K562 (cell line): ENCODE measurements around the gene CMBL. TPM values are rescaled to one million over a fixed set of nuclear protein-coding genes. Genes with fewer than 3 reads are reported as not detected.

Source experiments
- ATAC-seq: fragments of 200-7000 bp; cut with Tn5 transposase; 3 replicates; pipeline ENCODE4 v1.9.1; 2020; ENCODE audit warnings: moderate library complexity
- BruUV-seq: library from RNA; stranded (reverse); fragments of 400-500 nt; replicated peaks from 2 replicates; lab custom pipeline; 2021; lab: Mats Ljungman, UMichigan
- CTCF ChIA-PET: fragments of 300-600 bp; formaldehyde crosslinking; extraction: SDS; loops from one replicate; lab custom pipeline; 2021; ENCODE audit warnings: low intra/inter-chr PET ratio; lab: Yijun Ruan, JAX
- POLR2A ChIA-PET: fragments of 300-600, 350-650 bp; sonication (Branson Sonifier 250); formaldehyde crosslinking; extraction: SDS; loops from one replicate; lab custom pipeline; 2021; ENCODE audit warnings: antibody characterized with exemption, inconsistent platforms; lab: Yijun Ruan, JAX
- DNase-seq, 4 experiments: peaks; one replicate each; pipeline versions ENCODE4 v3.0.0 to v3.0.0-alpha.2; 2011 to 2018; ENCODE audit warnings: low spot score in 3 of 4, mixed read lengths in 3 of 4; ENCODE audit errors: extremely low read depth in 1 of 4
- FAIRE-seq: peaks from 2 replicates; lab custom pipeline; 2011; peaks lifted over from hg19 to GRCh38; lab: Jason Lieb, UNC
- H2AFZ ChIP-seq: 2 replicates; pipeline ENCODE4 v1.6.0; 2011; ENCODE audit warnings: low read depth, low read length, control low read depth, inconsistent platforms
- H3K27ac ChIP-seq: fragments of 200-600 bp; 3 replicates; pipeline ENCODE4 v1.8.0; 2011; ENCODE audit warnings: low read depth, mild to moderate bottlenecking, control low read depth, inconsistent platforms, low read length, moderate library complexity, mixed read lengths; ENCODE audit errors: extremely low read depth
- H3K27me3 ChIP-seq, 2 experiments: fragments of 300-600 bp in 1 of 2; 2 replicates in 1 of 2; 3 replicates in 1 of 2; pipeline versions ENCODE4 v1.6.0 to v1.8.0; 2011; ENCODE audit warnings: inconsistent platforms in 2 of 2, low read length in 2 of 2, mild to moderate bottlenecking in 1 of 2, mixed read lengths in 1 of 2, moderate library complexity in 1 of 2; ENCODE audit not compliant: control insufficient read depth in 2 of 2, insufficient read depth in 2 of 2
- H3K36me3 ChIP-seq: fragments of 300-600 bp; 3 replicates; pipeline ENCODE4 v1.8.0; 2011; ENCODE audit warnings: mild to moderate bottlenecking, low read length, inconsistent platforms; ENCODE audit not compliant: control insufficient read depth, insufficient read depth
- H3K4me1 ChIP-seq, 2 experiments: fragments of 200-600 bp in 1 of 2; replicated peaks in 1 of 2; 2 replicates in 1 of 2; 3 replicates in 1 of 2; pipeline versions ENCODE4 v1.5.1 to v1.8.0; 2011; ENCODE audit warnings: inconsistent platforms in 2 of 2, low read length in 2 of 2, mild to moderate bottlenecking in 1 of 2, mixed read lengths in 1 of 2, moderate library complexity in 1 of 2; ENCODE audit not compliant: control insufficient read depth in 2 of 2, insufficient read depth in 2 of 2
- H3K4me2 ChIP-seq: 2 replicates; pipeline ENCODE4 v1.6.1; 2011; ENCODE audit warnings: low read length, control low read depth, inconsistent platforms, mixed read lengths; ENCODE audit not compliant: insufficient read depth
- H3K4me3 ChIP-seq: fragments of 200-600 bp; sonication (generic), shearing (Covaris generic); 2 replicates; pipeline ENCODE4 v1.5.1; 2016; ENCODE audit warnings: control low read depth, inconsistent platforms
- H3K79me2 ChIP-seq: fragments of 200-600 bp; 3 replicates; pipeline ENCODE4 v1.8.0; 2011; ENCODE audit warnings: low read length, inconsistent platforms; ENCODE audit not compliant: control insufficient read depth, insufficient read depth
- H3K9ac ChIP-seq, 2 experiments: 2 replicates each; pipeline versions ENCODE4 v1.6.0 to v1.6.1; 2011; ENCODE audit warnings: low read depth in 2 of 2, low read length in 2 of 2, control low read depth in 1 of 2, inconsistent platforms in 1 of 2, mild to moderate bottlenecking in 1 of 2, mixed read lengths in 1 of 2; ENCODE audit not compliant: insufficient read depth in 1 of 2
- H3K9me1 ChIP-seq: one replicate; pipeline ENCODE4 v1.6.0; 2011; ENCODE audit warnings: inconsistent platforms, mild to moderate bottlenecking, low read length, moderate library complexity; ENCODE audit not compliant: control insufficient read depth, insufficient read depth
- H3K9me3 ChIP-seq: replicated peaks from 2 replicates; pipeline ENCODE4 v1.5.1; 2011; ENCODE audit warnings: low read depth, low read length, inconsistent platforms; ENCODE audit not compliant: control insufficient read depth, insufficient read depth
- H4K20me1 ChIP-seq: replicated peaks from 2 replicates; pipeline ENCODE4 v1.6.1; 2011; ENCODE audit warnings: low read length, inconsistent platforms, mixed read lengths; ENCODE audit not compliant: control insufficient read depth, insufficient read depth
- ARID1B ChIP-seq: fragments of 450-650 bp; IDR thresholded peaks from 2 replicates; pipeline ENCODE4 v1.6.1; 2016; ENCODE audit warnings: antibody characterized with exemption, mild to moderate bottlenecking, inconsistent platforms
- CTBP1 ChIP-seq: fragments of 450-650 bp; IDR thresholded peaks from 2 replicates; pipeline ENCODE4 v1.6.1; 2016; ENCODE audit warnings: borderline replicate concordance
- SMAD4 ChIP-seq: fragments of 250-450 bp; sonication (Bioruptor Pico); conservative IDR thresholded peaks from 2 replicates; pipeline ENCODE4 v1.8.0; 2021; ENCODE audit warnings: inconsistent platforms, mild to moderate bottlenecking, moderate library complexity
- SMARCB1 ChIP-seq: IDR thresholded peaks from 2 replicates; pipeline ENCODE4 v1.6.1; 2011; ENCODE audit warnings: improper control_type of control experiment, low read depth; ENCODE audit not compliant: insufficient read length
- SPI1 ChIP-seq: IDR thresholded peaks from 2 replicates; pipeline ENCODE4 v1.6.1; 2011; ENCODE audit warnings: low read depth, low read length, control low read depth, borderline replicate concordance
- WGBS: fragments of 100-300 bp; shearing (Covaris generic); methylation state at CpG from one replicate; pipeline ENCODE4 v1.1.6; 2016; ENCODE audit warnings: low coverage, mixed read lengths; ENCODE audit not compliant: insufficient coverage; ENCODE audit errors: missing lambda C conversion rate; 5-methylcytosine and 5-hydroxymethylcytosine counted together
- in situ Hi-C: fragments of 300-500 bp; cut with MboI; formaldehyde crosslinking; loops from 4 replicates; pipeline ENCODE4 v1.15.0; 2018; ENCODE audit warnings: inconsistent platforms, mixed read lengths
- intact Hi-C: fragments of 100-400 bp; cut with micrococcal nuclease; formaldehyde crosslinking; loops from 2 replicates; pipeline ENCODE4 v1.14.2; 2022
- polyA plus RNA-seq, 8 experiments: library from polyadenylated mRNA; depleted of rRNA in 4 of 8; stranded (reverse) in 5 of 8; unstranded in 3 of 8; fragments of >200 nt; fragmentation: Nextera tagmentation in 2 of 8; fragmentation: Illumina TruSeq in 1 of 8; extraction: Ambion mirVana in 2 of 8; extraction: Trizol in 1 of 8; gene quantifications; 2 replicates each; pipeline versions ENCODE4 v1.2.1 to v1.2.3, GENCODE V29; 2011 to 2014; ENCODE audit warnings: inconsistent platforms in 1 of 8, missing spikeins in 1 of 8
- total RNA-seq, 7 experiments: library from RNA; depleted of rRNA in 6 of 7; stranded (reverse); fragments of >200 nt in 6 of 7; fragmentation: Illumina TruSeq in 2 of 7; extraction: Trizol in 2 of 7; gene quantifications; 2 replicates each; pipeline versions ENCODE4 v1.2.1 to v1.2.3, GENCODE V29; 2011 to 2021; ENCODE audit warnings: low replicate concordance in 1 of 7
- TF ChIP-seq, protein P1 (sequence below): fragments of 450-650 bp; IDR thresholded peaks from 2 replicates; pipeline ENCODE4 v1.6.1; 2017; ENCODE audit warnings: mild to moderate bottlenecking, moderate library complexity
- TF ChIP-seq, protein P2 (sequence below): IDR thresholded peaks from 2 replicates; pipeline ENCODE4 v1.6.1; 2012; ENCODE audit warnings: low read depth, low read length, improper control_type of control experiment, borderline replicate concordance
- TF ChIP-seq, protein P3 (sequence below): fragments of 450-650 bp; IDR thresholded peaks from 2 replicates; pipeline ENCODE4 v1.6.1; 2018; ENCODE audit not compliant: partially characterized antibody
- TF ChIP-seq, protein P4 (sequence below), 3 experiments: IDR thresholded peaks in 2 of 3; conservative IDR thresholded peaks in 1 of 3; 2 replicates each; pipeline ENCODE4 v1.5.1; 2011 to 2012; ENCODE audit warnings: low read length in 3 of 3, mild to moderate bottlenecking in 3 of 3, control low read depth in 2 of 3, improper control_type of control experiment in 1 of 3, inconsistent platforms in 1 of 3, low read depth in 1 of 3, mixed read lengths in 1 of 3, moderate library complexity in 1 of 3; ENCODE audit not compliant: insufficient read depth in 2 of 3

CMBL gene
- total and polyA plus RNA-seq, 9 of the 15 experiments (the other 6 are each of a cell fraction or from before 2014, with no cell fraction given): 22.6 to 192 (median 71.1) TPM

DNA sequence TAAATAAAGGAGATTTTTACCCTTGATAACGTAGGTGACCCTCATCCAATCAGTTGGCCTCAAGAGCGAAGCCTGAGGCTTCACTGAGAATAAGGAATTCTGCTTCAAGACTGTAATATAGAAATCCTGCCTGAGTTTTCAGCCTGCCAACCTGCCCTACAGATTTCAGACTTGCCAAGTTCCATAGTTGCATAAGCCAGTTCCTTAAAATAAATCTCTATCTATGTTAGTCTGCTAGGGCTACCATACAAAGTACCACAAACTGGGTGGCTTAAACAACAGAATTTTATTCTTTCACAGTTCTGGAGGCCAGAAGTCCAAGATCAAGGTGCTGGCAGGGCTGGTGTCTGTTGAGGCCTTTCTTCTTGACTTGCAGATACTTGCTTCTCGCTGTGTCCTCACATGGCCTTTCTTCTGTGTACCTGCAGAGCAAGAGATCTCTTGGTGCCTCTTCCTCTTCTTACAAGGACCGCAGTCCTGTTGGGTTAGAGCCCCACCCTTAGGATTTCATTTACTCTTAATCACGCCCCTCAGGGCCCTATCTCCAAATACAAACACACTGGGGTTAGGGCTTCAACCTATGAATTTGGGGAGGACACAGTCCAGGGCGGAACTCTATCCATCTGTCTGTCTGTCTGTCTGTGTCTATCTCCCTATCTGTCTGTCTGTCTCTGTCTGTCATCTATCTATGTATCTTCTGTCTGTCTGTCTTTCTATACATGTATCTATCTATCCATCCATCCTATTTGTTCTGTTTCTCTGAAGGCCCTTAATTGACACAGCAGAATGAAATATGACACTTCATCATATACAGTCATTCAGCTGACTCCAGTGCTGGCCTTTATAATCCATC is 17.0 kb upstream of the CMBL start:
- FAIRE-seq (peak; percentile 60), DNase-seq (peak in 3 of 4 experiments; percentile 49 to 55 (median 51)), ATAC-seq (peak; percentile 40)
- Histone ChIP-seq H3K4me2 (no peak overlapping the region), H3K79me2 (no peaks in the 10 kb centered on the region), H3K27me3 (no peaks in the 10 kb centered on the region), H3K4me3 (no peak overlapping the region), H3K36me3 (no peaks in the 10 kb centered on the region), H3K9me1 (no peaks in the 10 kb centered on the region), H3K27ac (no peak overlapping the region), H3K9me3 (no peaks in the 10 kb centered on the region), H4K20me1 (no peaks in the 10 kb centered on the region), H3K9ac (no peak overlapping the region; a peak in 1 of 4 replicates), H2AFZ (peak overlapping the region; percentile 22; the same call in 1 of the 2 replicates), H3K4me1 (peaks cover 31 to 32% of the 10 kb centered on the region in 2 experiments)
- intact Hi-C loops: no loop called here
- 27% methylated on average over 6 of the region's 6 CpGs for WGBS
- ChIA-PET CTCF (interaction anchor here (0.7 kb wide), 1 partner anchor 28 kb away, joined by 4 read pairs; no protein-coding TSS in a partner anchor), POLR2A (interaction anchor here (1.0 to 1.8 kb wide), 8 partner anchors 8 to 74 kb away, joined by 3 to 9 read pairs (median 4); partner anchors contain the start of genes CCT5 and MARCHF6)
- in situ Hi-C loops: no loop called here
- BruUV-seq: no TSS peak
- peak; percentile 83 for TF ChIP-seq SMAD4 (CRISPR knock-in tag)
- no peak for TF ChIP-seq SMARCB1
- TF ChIP-seq, protein P1, sequence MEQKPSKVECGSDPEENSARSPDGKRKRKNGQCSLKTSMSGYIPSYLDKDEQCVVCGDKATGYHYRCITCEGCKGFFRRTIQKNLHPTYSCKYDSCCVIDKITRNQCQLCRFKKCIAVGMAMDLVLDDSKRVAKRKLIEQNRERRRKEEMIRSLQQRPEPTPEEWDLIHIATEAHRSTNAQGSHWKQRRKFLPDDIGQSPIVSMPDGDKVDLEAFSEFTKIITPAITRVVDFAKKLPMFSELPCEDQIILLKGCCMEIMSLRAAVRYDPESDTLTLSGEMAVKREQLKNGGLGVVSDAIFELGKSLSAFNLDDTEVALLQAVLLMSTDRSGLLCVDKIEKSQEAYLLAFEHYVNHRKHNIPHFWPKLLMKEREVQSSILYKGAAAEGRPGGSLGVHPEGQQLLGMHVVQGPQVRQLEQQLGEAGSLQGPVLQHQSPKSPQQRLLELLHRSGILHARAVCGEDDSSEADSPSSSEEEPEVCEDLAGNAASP: peak; percentile 48; the same call in 1 of the 2 replicates
- TF ChIP-seq SPI1: peak; percentile 71; the same call in 1 of the 2 replicates
- TF ChIP-seq, protein P2, sequence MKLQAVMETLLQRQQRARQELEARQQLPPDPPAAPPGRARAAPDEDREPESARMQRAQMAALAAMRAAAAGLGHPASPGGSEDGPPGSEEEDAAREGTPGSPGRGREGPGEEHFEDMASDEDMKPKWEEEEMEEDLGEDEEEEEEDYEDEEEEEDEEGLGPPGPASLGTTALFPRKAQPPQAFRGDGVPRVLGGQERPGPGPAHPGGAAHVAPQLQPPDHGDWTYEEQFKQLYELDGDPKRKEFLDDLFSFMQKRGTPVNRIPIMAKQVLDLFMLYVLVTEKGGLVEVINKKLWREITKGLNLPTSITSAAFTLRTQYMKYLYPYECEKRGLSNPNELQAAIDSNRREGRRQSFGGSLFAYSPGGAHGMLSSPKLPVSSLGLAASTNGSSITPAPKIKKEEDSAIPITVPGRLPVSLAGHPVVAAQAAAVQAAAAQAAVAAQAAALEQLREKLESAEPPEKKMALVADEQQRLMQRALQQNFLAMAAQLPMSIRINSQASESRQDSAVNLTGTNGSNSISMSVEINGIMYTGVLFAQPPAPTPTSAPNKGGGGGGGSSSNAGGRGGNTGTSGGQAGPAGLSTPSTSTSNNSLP: 0 out of 2 replicates have a peak, but pooled peaks have one; percentile 30
- TF ChIP-seq, protein P3, sequence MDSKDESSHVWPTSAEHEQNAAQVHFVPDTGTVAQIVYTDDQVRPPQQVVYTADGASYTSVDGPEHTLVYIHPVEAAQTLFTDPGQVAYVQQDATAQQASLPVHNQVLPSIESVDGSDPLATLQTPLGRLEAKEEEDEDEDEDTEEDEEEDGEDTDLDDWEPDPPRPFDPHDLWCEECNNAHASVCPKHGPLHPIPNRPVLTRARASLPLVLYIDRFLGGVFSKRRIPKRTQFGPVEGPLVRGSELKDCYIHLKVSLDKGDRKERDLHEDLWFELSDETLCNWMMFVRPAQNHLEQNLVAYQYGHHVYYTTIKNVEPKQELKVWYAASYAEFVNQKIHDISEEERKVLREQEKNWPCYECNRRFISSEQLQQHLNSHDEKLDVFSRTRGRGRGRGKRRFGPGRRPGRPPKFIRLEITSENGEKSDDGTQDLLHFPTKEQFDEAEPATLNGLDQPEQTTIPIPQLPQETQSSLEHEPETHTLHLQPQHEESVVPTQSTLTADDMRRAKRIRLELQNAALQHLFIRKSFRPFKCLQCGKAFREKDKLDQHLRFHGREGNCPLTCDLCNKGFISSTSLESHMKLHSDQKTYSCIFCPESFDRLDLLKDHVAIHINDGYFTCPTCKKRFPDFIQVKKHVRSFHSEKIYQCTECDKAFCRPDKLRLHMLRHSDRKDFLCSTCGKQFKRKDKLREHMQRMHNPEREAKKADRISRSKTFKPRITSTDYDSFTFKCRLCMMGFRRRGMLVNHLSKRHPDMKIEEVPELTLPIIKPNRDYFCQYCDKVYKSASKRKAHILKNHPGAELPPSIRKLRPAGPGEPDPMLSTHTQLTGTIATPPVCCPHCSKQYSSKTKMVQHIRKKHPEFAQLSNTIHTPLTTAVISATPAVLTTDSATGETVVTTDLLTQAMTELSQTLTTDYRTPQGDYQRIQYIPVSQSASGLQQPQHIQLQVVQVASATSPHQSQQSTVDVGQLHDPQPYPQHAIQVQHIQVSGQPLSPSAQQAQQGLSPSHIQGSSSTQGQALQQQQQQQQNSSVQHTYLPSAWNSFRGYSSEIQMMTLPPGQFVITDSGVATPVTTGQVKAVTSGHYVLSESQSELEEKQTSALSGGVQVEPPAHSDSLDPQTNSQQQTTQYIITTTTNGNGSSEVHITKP: no peak
- TF ChIP-seq ARID1B: 0 out of 2 replicates have a peak, but pooled peaks have one; percentile 20
- TF ChIP-seq, protein P4, sequence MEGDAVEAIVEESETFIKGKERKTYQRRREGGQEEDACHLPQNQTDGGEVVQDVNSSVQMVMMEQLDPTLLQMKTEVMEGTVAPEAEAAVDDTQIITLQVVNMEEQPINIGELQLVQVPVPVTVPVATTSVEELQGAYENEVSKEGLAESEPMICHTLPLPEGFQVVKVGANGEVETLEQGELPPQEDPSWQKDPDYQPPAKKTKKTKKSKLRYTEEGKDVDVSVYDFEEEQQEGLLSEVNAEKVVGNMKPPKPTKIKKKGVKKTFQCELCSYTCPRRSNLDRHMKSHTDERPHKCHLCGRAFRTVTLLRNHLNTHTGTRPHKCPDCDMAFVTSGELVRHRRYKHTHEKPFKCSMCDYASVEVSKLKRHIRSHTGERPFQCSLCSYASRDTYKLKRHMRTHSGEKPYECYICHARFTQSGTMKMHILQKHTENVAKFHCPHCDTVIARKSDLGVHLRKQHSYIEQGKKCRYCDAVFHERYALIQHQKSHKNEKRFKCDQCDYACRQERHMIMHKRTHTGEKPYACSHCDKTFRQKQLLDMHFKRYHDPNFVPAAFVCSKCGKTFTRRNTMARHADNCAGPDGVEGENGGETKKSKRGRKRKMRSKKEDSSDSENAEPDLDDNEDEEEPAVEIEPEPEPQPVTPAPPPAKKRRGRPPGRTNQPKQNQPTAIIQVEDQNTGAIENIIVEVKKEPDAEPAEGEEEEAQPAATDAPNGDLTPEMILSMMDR (IDR thresholded peaks at IDR 0.05 in 2 of 3, conservative IDR thresholded peaks at IDR 0.05 in 1 of 3; ENCODE audit: insufficient read depth in 2 of 3, low read depth in 1 of 3, low read length in 3 of 3): peak in 1 of 3 experiments; percentile 15; a peak in 1 of 6 replicates
- TF ChIP-seq CTBP1: peak; percentile 67; the same call in 1 of the 2 replicates
